Measurements from ENCODE around the gene XBP1. TPM values are rescaled to one million over a fixed set of nuclear protein-coding genes. Genes with fewer than 3 reads are reported as not detected.
A peak's percentile ranks its signal among the peaks of the same experiment; 100 is the strongest.

XBP1 gene
- total and polyA plus RNA-seq, 8 donors, result 134 to 612 (median 259) TPM

DNA sequence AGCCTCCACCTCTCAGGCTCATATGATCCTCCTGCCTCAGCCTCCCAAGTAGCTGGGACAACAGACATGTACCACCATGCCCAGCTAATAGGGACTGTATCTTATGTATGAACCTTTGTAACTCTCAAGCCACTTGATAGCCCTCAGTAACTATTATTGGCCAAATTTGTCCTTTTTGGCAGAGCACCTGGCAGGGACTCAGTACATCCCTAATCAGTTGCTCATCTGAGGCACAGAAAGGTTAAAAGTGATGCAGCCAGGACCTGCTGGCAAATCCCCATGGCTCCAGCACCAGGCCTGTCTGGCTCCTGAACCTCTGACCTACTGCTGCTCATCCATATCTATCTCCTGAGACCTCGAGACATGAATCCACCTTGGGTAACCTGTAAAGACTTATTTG is 21.1 kb upstream of the XBP1 start:
- H3K27me3 ChIP-seq, result no peaks in the 10 kb centered on the region
- H3K9me3 ChIP-seq, result no peaks in the 10 kb centered on the region
- peaks cover 0 to 4% (median 0%) of the 10 kb centered on the region in 4 donors for H3K36me3 ChIP-seq
- peak overlapping the region; percentile 50 to 90 (median 85) for H3K27ac ChIP-seq
- peaks cover 38 to 73% (median 60%) of the 10 kb centered on the region in 4 donors for H3K4me1 ChIP-seq
- H3K4me3 ChIP-seq, result no peak overlapping the region
- no peak for TF ChIP-seq EP300 (IDR thresholded peaks at IDR 0.05)
- TF ChIP-seq CTCF (IDR thresholded peaks at IDR 0.05), result no peak
- no peak for TF ChIP-seq POLR2AphosphoS5 (IDR thresholded peaks at IDR 0.05)
- TF ChIP-seq POLR2A (IDR thresholded peaks at IDR 0.05), result no peak
- intact Hi-C loops (cut with DNase I; ENCODE audit: low total_unique reads), result no loop called here
- WGBS, 5 donors, result 71 to 94% (median 78%) methylated on average over 1 of the region's 1 CpG
- no peak for DNase-seq

DNA sequence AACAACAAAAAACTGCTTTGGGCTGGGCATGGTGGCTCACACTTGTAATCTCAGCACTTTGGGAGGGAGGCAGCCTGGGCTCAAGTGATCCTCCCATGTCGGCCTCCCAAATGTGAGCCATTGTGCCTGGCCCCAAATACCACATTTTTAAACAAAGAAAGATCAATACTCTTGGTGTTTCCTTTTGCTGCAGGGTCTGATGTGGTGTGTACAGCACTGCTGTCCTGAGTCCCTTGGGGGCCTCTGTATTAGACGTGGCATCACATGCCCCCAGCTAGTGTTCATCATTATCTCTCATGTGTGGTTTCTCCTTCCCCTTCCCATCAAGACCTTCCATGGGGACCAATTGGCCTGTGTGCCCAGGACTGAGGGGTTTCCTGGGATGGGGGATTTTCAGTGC is 20.5 kb upstream of the XBP1 start:
- H3K36me3 ChIP-seq, result peaks cover 0 to 4% (median 0%) of the 10 kb centered on the region in 4 donors
- DNase-seq, result no peak
- H3K9me3 ChIP-seq, result no peaks in the 10 kb centered on the region
- WGBS, 5 donors, result 83 to 95% (median 86%) methylated on average over 2 of the region's 2 CpGs
- no peak overlapping the region for H3K4me3 ChIP-seq
- intact Hi-C loops (cut with DNase I; ENCODE audit: low total_unique reads), result no loop called here
- TF ChIP-seq POLR2A (IDR thresholded peaks at IDR 0.05), result no peak
- no peak for TF ChIP-seq EP300 (IDR thresholded peaks at IDR 0.05)
- no peak for TF ChIP-seq POLR2AphosphoS5 (IDR thresholded peaks at IDR 0.05)
- no peak for TF ChIP-seq CTCF (IDR thresholded peaks at IDR 0.05)
- H3K4me1 ChIP-seq, result peaks cover 39 to 79% (median 65%) of the 10 kb centered on the region in 4 donors
- H3K27ac ChIP-seq, result peak overlapping the region; percentile 78 to 97 (median 88)
- no peaks in the 10 kb centered on the region for H3K27me3 ChIP-seq

GRCh38 chr22:28819253-28820096 is 19.1 kb upstream of the XBP1 start:
- Histone ChIP-seq H3K9me3 (no peaks in the 10 kb centered on the region), H3K4me1 (peaks cover 50 to 93% (median 79%) of the 10 kb centered on the region in 4 donors), H3K36me3 (peaks cover 0 to 4% (median 0%) of the 10 kb centered on the region in 4 donors), H3K27me3 (no peaks in the 10 kb centered on the region), H3K27ac (peak overlapping the region; percentile 78 to 97 (median 88)), H3K4me3 (peak overlapping the region in 1 of 4 donors; percentile 10)
- peak; percentile 81 to 86 for DNase-seq
- intact Hi-C loops (cut with DNase I; ENCODE audit: low total_unique reads), result no loop called here
- TF ChIP-seq POLR2A (IDR thresholded peaks at IDR 0.05) (no peak), EP300 (IDR thresholded peaks at IDR 0.05) (no peak), CTCF (IDR thresholded peaks at IDR 0.05) (no peak), POLR2AphosphoS5 (IDR thresholded peaks at IDR 0.05) (peak in 1 of 3 donors; percentile 9)
- whole genome bisulfite sequencing, 5 donors, result 22 to 64% (median 36%) methylated on average over 5 of the region's 5 CpGs

- Histone ChIP-seq H3K36me3 (peaks cover 0 to 4% (median 0%) of the 10 kb centered on the region in 4 donors), H3K27ac (peak overlapping the region; percentile 78 to 92 (median 88)), H3K4me1 (peaks cover 63 to 98% (median 83%) of the 10 kb centered on the region in 4 donors), H3K4me3 (no peak overlapping the region), H3K27me3 (no peaks in the 10 kb centered on the region), H3K9me3 (no peaks in the 10 kb centered on the region)
- TF ChIP-seq POLR2AphosphoS5 (IDR thresholded peaks at IDR 0.05), result peak; percentile 34 to 88 (median 75)
- TF ChIP-seq POLR2A (IDR thresholded peaks at IDR 0.05), result no peak
- TF ChIP-seq CTCF (IDR thresholded peaks at IDR 0.05), result no peak
- no peak for TF ChIP-seq EP300 (IDR thresholded peaks at IDR 0.05)
- 49 to 62% (median 52%) methylated on average over 14 of the region's 14 CpGs for WGBS, 5 donors
- DNase-seq, result peak; percentile 89 to 93
- intact Hi-C loops (cut with DNase I; ENCODE audit: low total_unique reads), result no loop called here
Measured at GRCh38 chr22:28817919-28818859, 17.8 kb upstream of the XBP1 start.
